Stimulated activated CD8-positive, alpha-beta memory T cell treated with anti-CD3 and anti-CD28 coated beads, Interleukin-4, amount 100 ng/mL, for 4 hours (primary cell): Measurements from ENCODE around the gene FRRS1.

Experiments used
- DNase-seq, 2 donors: peaks; one replicate each; pipeline ENCODE4 v3.0.0-alpha.2; 2020; ENCODE audit warnings: low read depth in 2 of 2, low spot score in 1 of 2

Gene FRRS1

GRCh38 chr1:99676876-99677275 is 89.6 kb downstream of the FRRS1 start:
- no peak for DNase-seq

GRCh38 chr1:99675994-99676393 is 90.4 kb downstream of the FRRS1 start:
- no peak for DNase-seq

- no peak for DNase-seq
Observed at GRCh38 chr1:99675292-99675691, 91.1 kb downstream of the FRRS1 start.

DNA sequence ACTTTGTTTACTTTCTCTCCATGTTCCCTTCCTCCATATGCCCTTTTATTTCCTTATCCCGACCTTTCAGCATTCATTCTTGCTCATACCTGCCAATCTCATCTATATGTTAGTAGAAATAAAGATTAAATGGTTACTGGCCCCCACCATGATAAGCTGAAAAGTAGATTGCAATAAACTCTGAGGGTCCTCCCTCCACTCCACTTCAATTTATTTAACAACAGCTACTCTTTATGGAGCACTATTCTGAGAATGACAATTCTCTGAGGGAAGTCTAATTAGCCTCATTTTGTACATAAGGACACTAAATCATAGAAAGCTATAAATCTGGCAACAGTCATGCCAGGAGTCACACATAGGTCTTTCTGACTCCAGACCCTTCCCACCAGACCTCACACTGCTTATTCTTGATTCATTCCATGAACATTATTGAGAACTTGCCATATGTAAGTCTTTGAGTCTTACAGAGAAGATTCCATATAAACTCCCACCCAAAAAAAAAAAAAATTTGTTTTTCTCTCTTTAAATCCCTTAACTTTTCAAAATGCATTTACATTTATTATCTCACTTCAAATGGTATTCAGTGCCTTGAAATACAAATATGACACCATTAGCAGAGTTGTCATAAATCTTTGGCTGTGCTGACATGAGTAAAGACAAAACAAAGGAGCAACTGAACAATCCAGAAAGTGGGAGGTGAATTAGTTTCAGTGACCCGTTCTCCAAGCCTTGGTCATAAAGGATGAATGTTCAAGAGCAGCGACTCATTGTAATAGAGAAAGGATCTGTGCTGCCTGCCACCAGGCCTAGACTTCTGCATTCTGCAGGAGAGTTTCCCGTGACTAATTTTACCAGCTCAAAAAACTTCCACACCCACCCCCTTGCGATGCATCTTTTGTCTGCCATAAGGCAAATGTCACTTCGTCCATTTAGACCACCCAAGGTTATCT is 92.0 kb downstream of the FRRS1 start:
- DNase-seq, result no peak

- DNase-seq, result no peak
Observed at GRCh38 chr1:99673315-99673714, 93.1 kb downstream of the FRRS1 start.

GRCh38 chr1:99672530-99673213 is 93.8 kb downstream of the FRRS1 start:
- no peak for DNase-seq

GRCh38 chr1:99672038-99672437 is 94.4 kb downstream of the FRRS1 start:
- no peak for DNase-seq

- DNase-seq, result no peak
Observed at GRCh38 chr1:99670583-99670982, 95.9 kb downstream of the FRRS1 start.

DNA sequence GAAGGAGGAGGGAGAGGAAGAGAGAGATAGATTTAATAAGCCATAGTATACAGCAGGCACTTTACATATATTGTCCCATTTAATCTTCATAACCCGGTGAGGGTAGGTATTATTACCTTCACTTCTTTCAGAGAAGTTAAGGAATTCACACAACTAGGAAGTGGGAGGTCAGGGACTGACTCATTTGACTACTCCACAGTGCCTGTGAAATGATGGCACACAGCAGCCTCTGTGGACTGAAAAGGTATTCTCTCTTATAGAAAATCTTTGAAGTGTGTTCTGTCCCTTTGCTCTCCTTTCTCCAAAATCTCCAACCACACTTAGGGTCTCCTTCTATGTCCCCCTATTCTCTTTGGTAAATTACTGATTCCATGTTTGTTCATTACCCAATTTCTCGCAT is 96.6 kb downstream of the FRRS1 start:
- DNase-seq, result no peak

- no peak for DNase-seq
Observed at GRCh38 chr1:99669376-99669775, 97.1 kb downstream of the FRRS1 start.

DNA sequence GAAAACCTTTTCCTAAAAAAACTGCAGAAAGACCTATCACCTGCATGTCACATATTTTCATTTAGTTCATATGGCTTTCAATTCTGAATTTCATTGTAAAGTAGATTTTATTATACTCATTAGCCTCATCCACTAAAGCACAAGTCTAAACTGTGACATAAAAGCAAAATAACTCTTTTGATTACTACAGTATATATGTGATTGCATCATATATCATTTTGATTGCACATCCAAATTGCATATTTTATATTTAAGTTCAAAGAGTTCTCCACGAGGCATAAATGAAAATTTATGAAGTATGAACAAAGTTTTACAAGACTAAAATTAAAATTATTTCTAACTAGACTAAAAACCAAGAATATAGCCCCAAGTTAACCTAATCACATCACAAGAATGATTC is 101.2 kb downstream of the FRRS1 start:
- no peak for DNase-seq

- no peak for DNase-seq
Observed at GRCh38 chr1:99663501-99663900, 102.9 kb downstream of the FRRS1 start.

GRCh38 chr1:99662539-99663080 is 103.8 kb downstream of the FRRS1 start:
- no peak for DNase-seq

- DNase-seq, result no peak
Observed at GRCh38 chr1:99661780-99662179, 104.7 kb downstream of the FRRS1 start.

- no peak for DNase-seq
Observed at GRCh38 chr1:99660496-99660895, 105.9 kb downstream of the FRRS1 start.

DNA sequence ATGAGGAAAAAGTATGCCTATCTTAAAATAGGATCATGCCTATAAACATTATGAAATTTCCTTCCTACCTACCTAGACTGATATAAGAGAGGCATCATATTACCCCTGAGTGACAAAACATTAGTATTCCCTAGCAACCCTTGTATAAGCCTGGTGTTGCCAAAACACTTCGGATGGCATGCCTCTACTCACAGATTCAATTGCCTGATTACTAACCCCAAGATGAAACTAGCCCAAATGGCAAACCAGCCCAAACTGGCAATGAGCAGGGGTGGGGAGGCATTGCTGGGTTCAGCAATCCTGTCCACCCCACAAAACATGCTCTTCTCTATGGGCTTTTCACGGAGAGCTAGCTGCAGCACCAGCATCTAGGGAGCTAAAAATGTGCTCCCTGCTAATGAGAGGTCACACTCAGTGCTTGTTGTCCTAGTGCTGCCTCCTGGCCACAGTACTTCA is 106.7 kb downstream of the FRRS1 start:
- DNase-seq, result no peak
